HepG2 (cell line): ENCODE measurements around the gene FSD1. TPM values are rescaled to one million over a fixed set of nuclear protein-coding genes. Genes with fewer than 3 reads are reported as not detected.

Experiments
- ATAC-seq: fragments of 200-7000 bp; cut with Tn5 transposase; 3 replicates; pipeline ENCODE4 v1.9.1; 2020; ENCODE audit warnings: mild to moderate bottlenecking, moderate library complexity
- BruUV-seq: library from RNA; stranded (reverse); fragments of 400-500 nt; replicated peaks from 2 replicates; lab custom pipeline; 2021; lab: Mats Ljungman, UMichigan
- CTCF ChIA-PET: fragments of 300-600 bp; formaldehyde crosslinking; extraction: SDS; loops from one replicate; lab custom pipeline; 2021; ENCODE audit warnings: low total read pairs, inconsistent platforms, low intra/inter-chr PET ratio; lab: Yijun Ruan, JAX
- POLR2A ChIA-PET: fragments of 350-600 bp; sonication (Branson Sonifier 250); formaldehyde crosslinking; loops from one replicate; lab custom pipeline; 2020; ENCODE audit warnings: antibody characterized with exemption, inconsistent platforms; lab: Yijun Ruan, JAX
- DNase-seq: peaks from one replicate; pipeline ENCODE4 v3.0.0-alpha.2; 2015; ENCODE audit warnings: low spot score
- FAIRE-seq: peaks from 3 replicates; lab custom pipeline; 2011; peaks lifted over from hg19 to GRCh38; lab: Jason Lieb, UNC
- H2AFZ ChIP-seq: one replicate; pipeline ENCODE4 v1.6.1; 2011; ENCODE audit warnings: low read length, inconsistent platforms
- H3K27ac ChIP-seq: fragments of 300-600 bp; 3 replicates; pipeline ENCODE4 v1.8.0; 2011; ENCODE audit warnings: mixed run types, mild to moderate bottlenecking, mixed read lengths, low read length, inconsistent platforms; ENCODE audit not compliant: insufficient read depth; ENCODE audit errors: extremely low read length
- H3K27me3 ChIP-seq, 2 experiments: fragments of 200-600 bp in 1 of 2; 2 replicates in 1 of 2; 3 replicates in 1 of 2; pipeline versions ENCODE4 v1.6.0 to v1.8.0; 2011; ENCODE audit warnings: low read length in 2 of 2, mild to moderate bottlenecking in 2 of 2, moderate library complexity in 2 of 2, inconsistent platforms in 1 of 2; ENCODE audit not compliant: insufficient read depth in 2 of 2, control insufficient read depth in 1 of 2
- H3K36me3 ChIP-seq, 2 experiments: fragments of 200-600 bp in 1 of 2; replicated peaks in 1 of 2; 2 replicates in 1 of 2; 3 replicates in 1 of 2; pipeline versions ENCODE4 v1.5.1 to v1.8.0; 2011; ENCODE audit warnings: low read length in 2 of 2, inconsistent platforms in 1 of 2; ENCODE audit not compliant: insufficient read depth in 2 of 2, control insufficient read depth in 1 of 2
- H3K4me1 ChIP-seq: 2 replicates; pipeline ENCODE4 v1.5.1; 2012; ENCODE audit warnings: low read length, inconsistent platforms; ENCODE audit not compliant: insufficient read depth
- H3K4me2 ChIP-seq: 2 replicates; pipeline ENCODE4 v1.6.0; 2011; ENCODE audit warnings: low read depth, low read length, inconsistent platforms
- H3K4me3 ChIP-seq, 3 experiments: fragments of 200-600 bp in 1 of 3; sonication (generic), shearing (Covaris generic) in 1 of 3; replicated peaks in 1 of 3; 2 replicates each; pipeline ENCODE4 v1.5.1; 2011 to 2016; ENCODE audit warnings: low read length in 3 of 3, inconsistent platforms in 2 of 3, low read depth in 2 of 3, mild to moderate bottlenecking in 2 of 3, control low read depth in 1 of 3, mixed read lengths in 1 of 3; ENCODE audit not compliant: insufficient read depth in 1 of 3
- H3K79me2 ChIP-seq: one replicate; pipeline ENCODE4 v1.6.1; 2011; ENCODE audit warnings: low read length, inconsistent platforms; ENCODE audit not compliant: insufficient read depth
- H3K9ac ChIP-seq: 2 replicates; pipeline ENCODE4 v1.6.0; 2011; ENCODE audit warnings: mild to moderate bottlenecking, low read depth, low read length, inconsistent platforms; ENCODE audit not compliant: insufficient read depth
- H3K9me3 ChIP-seq: 2 replicates; pipeline ENCODE4 v1.5.1; 2012; ENCODE audit warnings: mild to moderate bottlenecking, low read length
- H4K20me1 ChIP-seq: 2 replicates; pipeline ENCODE4 v1.6.0; 2011; ENCODE audit warnings: inconsistent platforms, mild to moderate bottlenecking, low read length, moderate library complexity; ENCODE audit not compliant: insufficient read depth
- GABPA ChIP-seq, 2 experiments: IDR thresholded peaks; 2 replicates each; pipeline ENCODE4 v1.6.1; 2011 to 2016; ENCODE audit warnings: low read depth in 2 of 2, low read length in 1 of 2, missing biosample characterization in 1 of 2, missing genetic modification characterization in 1 of 2
- MEIS2 ChIP-seq: sonication (generic); formaldehyde crosslinking; IDR thresholded peaks from 2 replicates; pipeline ENCODE4 v1.9.0; 2021; ENCODE audit warnings: mild to moderate bottlenecking, missing genetic modification reagents
- MYPOP ChIP-seq: sonication (generic); formaldehyde crosslinking; IDR thresholded peaks from 2 replicates; pipeline ENCODE4 v1.8.1; 2023; ENCODE audit warnings: mild to moderate bottlenecking, moderate library complexity, missing genetic modification reagents
- ZNF549 ChIP-seq: sonication (generic); formaldehyde crosslinking; IDR thresholded peaks from 2 replicates; pipeline ENCODE4 v1.5.0; 2020; ENCODE audit warnings: missing genetic modification reagents
- ZNF687 ChIP-seq: sonication (generic); formaldehyde crosslinking; IDR thresholded peaks from 2 replicates; pipeline ENCODE4 v1.5.1; 2020; ENCODE audit warnings: mild to moderate bottlenecking, missing genetic modification reagents, moderate library complexity
- WGBS: methylation state at CpG from one replicate; pipeline ENCODE4 v1.1.6; 2017; ENCODE audit warnings: low lambda C conversion rate; 5-methylcytosine and 5-hydroxymethylcytosine counted together
- in situ Hi-C: cut with HindIII; loops from 2 replicates; pipeline ENCODE4 v1.10.0; 2017; ENCODE audit warnings: low pct_unique_long_range_greater_than_20kb; ENCODE audit not compliant: extremely low pct_ligation_motif_present
- intact Hi-C: fragments of 100-400 bp; cut with micrococcal nuclease; formaldehyde crosslinking; loops from one replicate; pipeline ENCODE4 v1.10.0; 2022; ENCODE audit not compliant: unreplicated experiment
- polyA plus RNA-seq, 8 experiments: library from polyadenylated mRNA; depleted of rRNA in 3 of 8; stranded (reverse) in 7 of 8; unstranded in 1 of 8; fragments of >200 nt; fragmentation: Illumina TruSeq in 4 of 8; extraction: Trizol in 4 of 8; gene quantifications; 2 replicates each; pipeline versions ENCODE4 v1.2.1 to v1.2.3, GENCODE V29; 2011 to 2016; ENCODE audit warnings: low read depth in 4 of 8, missing spikeins in 1 of 8, mixed read lengths in 1 of 8; ENCODE audit not compliant: insufficient read depth in 1 of 8
- total RNA-seq, 5 experiments: library from RNA; depleted of rRNA; stranded (reverse); fragments of >200 nt; fragmentation: Illumina TruSeq; extraction: Trizol; gene quantifications; 2 replicates each; pipeline ENCODE4 v1.2.3, GENCODE V29; 2016; ENCODE audit warnings: low read depth in 1 of 5

Gene FSD1
- total and polyA plus RNA-seq, 2 of the 13 experiments (the other 11 are each of a cell fraction or from before 2014, with no cell fraction given) = 0.29 to 0.66 TPM

GRCh38 chr19:4302243-4302640 is 2.2 kb upstream of the FSD1 start, which contains the start of gene TMIGD2:
Gene TMIGD2 (minus strand): TSS chr19:4302389. CDS start chr19:4302385, 4 bp downstream.
- peak within 1 kb of the TSS; percentile 97 for H2AFZ ChIP-seq
- no TSS peak for BruUV-seq

More at GRCh38 chr19:4302243-4302640, 2.2 kb upstream of the FSD1 start, which contains the start of gene TMIGD2:
- POLR2A ChIA-PET = interaction anchor here (1.0 kb wide), 1 partner anchor 41 kb away, joined by 4 read pairs; the partner anchor contains the start of gene MPND
- DNase-seq (no peak), ATAC-seq (no peak), FAIRE-seq (no peak)
- Histone ChIP-seq H3K9ac (peak within 1 kb of the TSS; percentile 63), H3K4me2 (peak within 1 kb of the TSS; percentile 79), H3K4me3 (peak within 1 kb of the TSS; percentile 21 to 55 (median 31); a peak in 5 of 6 replicates), H3K9me3 (no peaks in the 10 kb centered on the region), H3K27ac (peak within 1 kb of the TSS; percentile 18), H3K79me2 (no peaks in the 10 kb centered on the region), H3K36me3 (no peaks in the 10 kb centered on the region), H3K4me1 (peaks cover 40% of the 10 kb centered on the region), H3K27me3 (peaks cover 2 to 11% of the 10 kb centered on the region in 2 experiments; a peak in 4 of 5 replicates), H4K20me1 (no peaks in the 10 kb centered on the region)
- in situ Hi-C loops (no loop called here), intact Hi-C loops (no loop called here)
- TF ChIP-seq ZNF687 (CRISPR knock-in tag) = peak; percentile 41; the same call in 1 of the 2 replicates
- TF ChIP-seq MYPOP (CRISPR knock-in tag) = no peak
- no peak for TF ChIP-seq MEIS2
- TF ChIP-seq GABPA (IDR thresholded peaks at IDR 0.05; ENCODE audit: low read depth, low read length) = no peak
- TF ChIP-seq GABPA (CRISPR knock-in tag; IDR thresholded peaks at IDR 0.05; ENCODE audit: low read depth) = 0 out of 2 replicates have a peak, but pooled peaks have one; percentile 18
- no peak for TF ChIP-seq ZNF549 (CRISPR knock-in tag)
- WGBS = 24% methylated on average over 5 of the region's 8 CpGs
- CTCF ChIA-PET = no interaction called here
